ENCODE measurements around the gene SLC30A4.

- TF ChIP-seq CTCF (conservative IDR thresholded peaks at IDR 0.05; ENCODE audit: low read length): no peak
- TF ChIP-seq EZH2phosphoT487 (IDR thresholded peaks at IDR 0.05; ENCODE audit: borderline replicate concordance): no peak
Observed at GRCh38 chr15:45431511-45431910, 91.0 kb downstream of the SLC30A4 start.

Measured in Loucy (cell line).